Stimulated activated CD8-positive, alpha-beta memory T cell treated with anti-CD3 and anti-CD28 coated beads, Interleukin-15, amount 100 ng/mL, for 1 hour (primary cell): Measurements from ENCODE around the gene BEAN1.
"Not testable (repeated sequence)": the region's sequence is repeated elsewhere in the genome, so short reads cannot be mapped to it uniquely, and the experiment has no call there.

Experiments used
- DNase-seq: peaks from one replicate; pipeline ENCODE4 v3.0.0-alpha.2; 2020; ENCODE audit warnings: low read depth

Gene BEAN1

DNA sequence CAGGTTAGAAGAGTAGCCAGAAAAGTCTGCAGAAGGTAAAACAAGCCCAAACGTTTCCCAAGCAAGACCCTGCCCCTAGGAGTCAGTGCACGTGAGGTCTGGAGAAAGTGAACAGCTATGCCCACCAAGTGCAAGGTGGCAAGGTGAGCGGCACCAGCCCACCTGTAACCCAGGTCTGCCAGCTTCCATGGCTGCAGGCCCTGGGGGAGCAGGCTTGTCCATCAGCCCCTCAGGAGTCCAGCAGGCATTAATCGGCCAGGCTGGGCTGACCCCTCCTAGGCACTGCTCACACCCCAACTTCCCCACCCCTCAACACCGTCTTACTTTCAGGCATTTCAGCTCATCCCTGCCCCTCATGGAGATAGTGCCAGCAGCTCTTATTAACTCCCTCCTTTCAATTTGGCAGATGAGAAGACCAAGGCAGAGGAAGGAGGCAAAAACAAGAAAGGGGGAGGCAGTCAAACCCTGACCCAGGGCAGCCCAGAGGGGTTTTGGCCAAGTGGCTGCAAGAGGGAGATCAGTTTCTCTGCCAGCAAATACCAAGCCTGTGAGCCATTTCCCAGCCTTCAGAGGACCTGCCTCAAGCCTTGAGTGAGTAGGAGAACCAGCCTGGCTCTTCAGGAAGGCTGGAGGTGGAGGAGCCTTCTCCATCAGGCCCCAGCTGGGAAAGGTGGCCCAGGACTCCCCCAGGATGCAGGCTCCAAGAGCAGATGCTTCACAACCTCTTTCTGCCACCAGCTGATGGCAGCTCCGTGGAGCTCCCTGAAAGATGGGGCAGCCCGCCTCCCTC lies 14.7 kb downstream of the BEAN1 start:
- no peak for DNase-seq

DNA sequence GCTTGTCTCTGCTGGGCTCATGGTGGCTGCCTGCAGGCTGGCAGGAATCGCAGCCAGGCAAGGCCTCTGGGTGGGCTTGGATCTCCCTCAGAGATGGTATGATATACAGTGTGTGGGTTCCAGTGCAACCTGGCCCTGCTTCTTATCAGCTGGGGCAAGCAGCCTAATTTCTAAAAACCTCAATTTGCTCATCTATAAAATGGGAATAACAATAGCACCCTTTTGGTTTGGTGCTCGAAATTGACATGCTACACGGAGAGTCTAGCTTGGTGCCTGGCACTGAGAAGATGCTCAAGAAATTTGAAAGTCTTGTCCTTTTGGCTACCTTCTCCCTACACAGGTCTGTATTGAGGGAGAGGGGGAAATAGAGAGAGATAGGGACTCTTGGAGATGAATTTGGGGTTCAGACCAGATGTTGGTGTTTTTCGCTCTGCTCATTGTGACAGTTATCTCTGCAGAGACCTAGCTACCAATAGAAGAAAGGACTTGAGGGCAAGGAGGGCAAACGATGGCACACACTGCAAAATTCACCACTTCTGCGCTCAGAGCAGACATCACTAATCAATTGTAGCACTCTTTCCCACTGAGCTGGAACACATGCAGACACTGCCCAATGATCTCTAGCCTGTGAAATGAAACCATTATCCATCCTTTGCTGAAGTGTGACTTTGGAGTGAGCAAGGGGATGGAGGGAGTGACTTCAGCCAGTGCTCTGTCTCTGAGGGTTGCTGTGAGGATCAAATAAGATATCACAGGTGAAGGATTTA lies 15.6 kb downstream of the BEAN1 start:
- no peak for DNase-seq

GRCh38 chr16:66443269-66443652 lies 16.2 kb downstream of the BEAN1 start:
- DNase-seq = no peak

- no peak for DNase-seq
Observed at GRCh38 chr16:66444049-66444481, 17.0 kb downstream of the BEAN1 start.

DNA sequence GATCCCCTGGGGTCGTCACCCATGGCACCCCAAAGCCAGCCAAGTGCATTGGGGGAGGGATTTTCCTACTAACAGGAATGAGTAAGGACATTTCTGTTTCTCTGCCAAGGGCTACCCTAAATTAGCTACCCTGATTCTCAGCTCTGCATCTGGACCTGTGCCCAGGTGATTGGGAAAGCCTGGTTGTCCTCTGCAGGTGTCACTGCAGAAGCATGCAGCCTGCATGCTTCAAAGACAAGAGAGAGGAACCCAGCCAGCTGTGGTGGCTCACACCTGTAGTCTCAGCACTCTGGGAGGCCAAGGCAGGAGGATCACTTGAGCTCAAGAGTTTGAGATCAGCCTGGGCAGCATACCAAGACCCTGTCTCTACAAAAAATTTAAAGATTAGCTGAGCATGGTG lies 19.6 kb downstream of the BEAN1 start:
- DNase-seq = no peak

- no peak for DNase-seq
Observed at GRCh38 chr16:66447491-66447890, 20.4 kb downstream of the BEAN1 start.

- DNase-seq = no peak
Observed at GRCh38 chr16:66451548-66451947, 24.5 kb downstream of the BEAN1 start.

DNA sequence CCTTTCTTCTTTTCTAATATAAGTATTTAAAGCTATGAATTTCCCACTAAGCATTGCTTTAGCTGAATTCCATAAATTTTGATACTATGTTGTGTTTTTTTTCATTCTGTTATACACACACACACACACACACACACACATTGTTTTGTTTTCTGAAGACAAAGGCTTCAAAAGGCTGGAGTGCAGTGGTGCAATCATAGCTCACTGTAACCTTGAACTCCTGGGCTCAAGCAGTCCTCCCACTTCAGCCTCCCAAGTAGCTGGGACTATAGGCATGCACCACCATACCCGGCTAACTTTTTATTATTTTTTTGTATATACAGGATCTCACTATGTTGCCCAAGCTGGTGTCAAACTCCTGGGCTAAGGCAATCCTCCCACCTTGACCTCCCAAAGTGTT lies 26.1 kb downstream of the BEAN1 start:
- DNase-seq = not testable (repeated sequence)

GRCh38 chr16:66454751-66455150 lies 27.7 kb downstream of the BEAN1 start:
- no peak for DNase-seq

DNA sequence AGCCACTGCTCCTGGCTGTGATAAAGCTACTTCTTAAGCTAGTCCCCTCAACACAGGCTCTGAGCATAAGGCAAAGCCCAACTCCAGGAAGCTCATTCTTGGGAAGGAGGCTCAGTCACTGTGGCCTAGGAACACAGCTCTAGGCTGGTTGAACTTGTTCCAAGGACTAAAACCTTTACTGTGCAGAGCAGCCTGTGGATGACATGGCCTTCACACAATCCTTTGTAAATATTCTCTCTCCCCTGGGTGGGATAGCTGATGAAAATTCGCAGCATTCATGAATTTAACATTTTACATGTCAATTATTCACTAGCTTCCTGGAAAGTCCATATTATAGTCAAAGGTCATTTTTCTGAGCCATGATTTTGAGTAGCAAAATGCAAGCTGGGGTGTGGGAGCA lies 28.9 kb downstream of the BEAN1 start:
- DNase-seq = no peak

DNA sequence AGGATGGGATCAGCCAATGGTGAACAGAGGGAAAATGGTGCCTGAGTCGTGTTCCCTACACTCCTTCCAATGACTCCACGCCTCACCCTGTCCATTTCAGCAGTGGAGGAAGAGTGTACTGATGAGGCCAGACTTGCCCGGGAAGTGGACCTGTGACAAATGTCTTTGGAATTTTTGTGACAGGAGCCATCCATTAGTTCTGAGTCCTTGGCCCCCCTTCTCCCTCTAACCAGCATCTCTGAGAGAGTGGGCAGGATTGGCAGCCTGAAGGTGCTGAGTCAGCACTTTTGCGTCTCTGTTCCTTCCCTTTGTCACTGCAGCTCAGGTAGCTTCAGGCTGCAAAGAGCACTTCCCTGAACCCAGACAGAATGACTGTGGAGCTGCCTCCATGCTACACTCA lies 30.8 kb downstream of the BEAN1 start:
- DNase-seq = no peak

GRCh38 chr16:66458292-66458691 lies 31.2 kb downstream of the BEAN1 start:
- DNase-seq = no peak

- no peak for DNase-seq
Observed at GRCh38 chr16:66458853-66459252, 31.8 kb downstream of the BEAN1 start.

DNA sequence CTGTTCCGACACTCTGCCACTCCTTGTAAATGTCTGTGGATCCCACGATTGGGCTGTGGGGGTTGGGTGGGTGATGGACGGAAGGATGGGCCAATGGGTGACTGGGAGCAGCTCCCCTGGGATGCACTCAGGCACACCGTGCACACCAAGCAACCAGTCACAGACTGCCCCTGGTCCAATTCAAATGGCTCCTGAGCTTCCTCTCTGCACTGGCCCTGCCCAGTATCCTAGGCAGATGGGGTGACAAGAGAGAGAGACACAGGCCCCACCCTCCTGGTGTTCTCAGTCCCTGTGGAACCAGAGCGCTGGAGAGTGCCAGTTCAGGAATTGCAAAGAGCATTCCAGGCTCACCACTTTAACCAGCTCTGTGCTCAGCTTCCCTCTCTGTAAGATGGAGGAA lies 32.8 kb downstream of the BEAN1 start:
- DNase-seq = no peak

DNA sequence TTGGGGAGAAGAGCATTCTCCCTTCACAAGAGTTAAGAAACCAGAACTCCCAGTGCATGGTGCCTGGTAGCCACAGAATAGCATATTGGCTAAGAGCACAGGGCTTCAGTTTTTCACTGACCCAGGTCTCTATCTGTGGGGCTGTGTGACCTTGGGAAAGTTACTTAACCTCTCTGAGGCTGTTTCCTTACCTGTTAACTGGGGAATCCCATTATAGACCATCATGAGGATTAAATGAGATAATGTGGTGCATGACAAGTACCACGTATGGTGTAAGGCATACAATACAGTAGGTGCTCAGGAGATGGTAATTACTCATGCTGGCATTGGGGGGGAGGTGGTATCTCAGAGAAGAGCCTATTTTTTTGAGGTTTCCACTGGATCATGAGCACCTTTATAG lies 33.6 kb downstream of the BEAN1 start:
- DNase-seq = no peak

DNA sequence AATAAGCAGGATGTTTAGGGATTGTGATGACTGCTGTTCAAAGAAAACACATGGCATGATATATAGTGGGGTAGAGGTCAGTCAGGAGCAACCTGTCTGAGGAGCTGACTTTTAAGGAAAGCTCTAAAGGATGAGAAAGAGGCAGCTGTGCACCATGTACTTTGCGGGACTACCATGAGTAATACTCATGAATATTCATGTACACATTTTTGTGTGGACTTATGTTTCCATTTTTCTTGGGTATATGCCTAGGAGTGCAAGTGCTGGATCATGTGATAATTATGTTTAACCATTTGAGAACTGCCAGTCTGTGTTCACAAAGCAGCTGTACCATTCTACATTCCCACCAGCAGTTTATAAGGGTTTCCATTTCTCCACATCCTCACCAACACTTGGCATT lies 35.8 kb downstream of the BEAN1 start:
- DNase-seq = no peak

DNA sequence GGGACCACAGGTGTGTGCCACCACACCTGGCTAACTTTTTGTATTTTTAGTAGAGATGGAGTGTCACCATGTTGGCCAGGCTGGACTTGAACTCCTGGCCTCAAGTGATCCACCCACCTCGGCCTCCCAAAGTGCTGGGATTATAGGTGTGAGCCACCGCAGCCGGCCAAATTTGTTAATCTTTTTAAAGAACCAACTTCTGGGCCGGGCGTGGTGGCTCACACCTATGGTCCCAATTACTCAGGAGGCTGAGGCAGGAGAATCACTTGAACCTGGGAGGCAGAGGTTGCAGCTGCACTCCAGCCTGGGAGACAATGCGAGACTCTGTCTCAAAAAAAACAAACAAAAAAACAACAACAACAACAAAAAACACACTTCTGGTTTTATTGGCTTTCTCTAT lies 38.9 kb downstream of the BEAN1 start:
- not testable (repeated sequence) for DNase-seq

DNA sequence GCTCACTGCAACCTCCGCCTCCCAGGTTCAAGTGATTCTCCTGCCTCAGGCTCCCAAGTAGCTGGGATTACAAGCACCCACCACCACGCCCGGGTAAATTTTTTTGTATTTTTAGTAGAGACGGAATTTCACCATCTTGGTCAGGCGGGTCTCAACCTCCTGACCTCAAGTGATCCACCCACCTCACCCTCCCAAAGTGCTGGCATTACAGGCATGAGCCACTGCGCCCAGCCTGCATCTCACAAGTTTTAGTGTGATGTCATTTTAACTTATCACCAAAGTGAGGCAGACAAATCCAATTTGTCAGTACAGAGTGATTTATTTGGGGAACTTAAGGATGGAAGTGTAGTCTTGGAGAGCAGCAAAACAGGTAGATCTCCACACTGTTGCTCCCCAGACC lies 39.5 kb downstream of the BEAN1 start:
- not testable (repeated sequence) for DNase-seq

GRCh38 chr16:66467611-66468010 lies 40.5 kb downstream of the BEAN1 start:
- DNase-seq = no peak

- no peak for DNase-seq
Observed at GRCh38 chr16:66468321-66468965, 41.3 kb downstream of the BEAN1 start.

DNA sequence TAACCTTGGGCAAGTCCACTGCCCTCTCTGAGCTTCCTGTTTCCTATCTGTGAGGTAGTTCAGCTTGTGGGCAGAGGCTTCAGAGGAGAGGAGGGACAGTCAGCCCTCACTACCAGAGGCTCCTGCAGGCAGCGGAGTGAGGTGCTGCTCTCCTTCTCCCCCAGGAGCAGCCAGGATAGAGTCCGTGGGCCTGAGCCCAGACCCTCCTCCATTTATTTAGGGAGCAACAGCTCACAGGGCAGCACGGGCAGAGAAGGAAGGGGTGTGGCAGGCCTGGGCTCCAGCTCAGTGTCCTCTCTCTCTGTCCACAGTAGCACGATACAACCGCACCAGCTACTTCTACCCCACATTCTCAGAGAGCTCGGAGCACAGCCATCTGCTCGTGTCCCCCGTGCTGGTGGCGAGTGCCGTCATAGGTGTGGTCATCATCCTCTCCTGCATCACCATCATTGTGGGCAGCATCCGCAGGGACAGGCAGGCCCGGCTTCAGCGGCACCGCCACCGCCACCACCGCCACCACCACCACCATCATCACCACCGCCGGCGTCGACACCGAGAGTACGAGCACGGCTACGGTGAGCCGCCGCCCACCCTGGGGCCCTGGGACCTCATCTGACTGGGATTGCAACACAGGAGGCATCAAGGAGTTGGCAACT lies 42.3 kb downstream of the BEAN1 start:
- DNase-seq = no peak

DNA sequence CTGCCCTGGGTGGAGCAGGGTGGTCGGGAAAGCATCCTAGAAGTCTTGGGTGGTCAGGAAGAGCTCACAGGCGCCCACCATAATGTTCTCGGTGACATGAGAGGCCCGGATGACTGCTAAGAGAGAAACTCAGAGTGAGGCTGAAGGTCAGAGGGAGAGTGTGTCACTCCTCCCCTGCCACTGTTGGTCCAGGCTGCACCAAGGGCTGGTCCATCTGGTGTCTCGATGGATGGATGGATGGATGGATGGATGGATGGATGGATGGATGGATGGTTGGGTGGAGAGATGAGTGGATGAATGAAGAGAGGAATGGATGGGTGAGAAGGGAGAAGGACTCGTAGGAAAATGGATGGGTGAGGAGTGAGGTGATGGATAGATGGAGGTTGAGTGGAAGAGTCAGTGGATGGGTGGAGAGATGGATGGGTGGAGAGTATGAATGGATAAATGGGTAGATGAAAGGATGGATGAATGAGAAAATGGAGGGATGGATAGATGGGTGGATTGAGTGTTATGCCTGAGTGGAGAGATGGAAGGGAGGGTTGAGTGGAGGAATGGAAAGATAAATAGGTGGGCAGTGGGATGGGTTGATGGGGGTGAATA lies 43.0 kb downstream of the BEAN1 start:
- no peak for DNase-seq
